GM19438 (cell line): ENCODE measurements around the gene TMEM165.
A peak's percentile ranks its signal among the peaks of the same experiment; 100 is the strongest.

Experiments
- ATAC-seq: cut with Tn5 transposase; IDR thresholded peaks from one replicate; pipeline ENCODE4 v1.9.1; 2021; ENCODE audit warnings: low read depth; ENCODE audit not compliant: unreplicated experiment

TMEM165 gene

GRCh38 chr4:55399581-55399980 lies 3.8 kb downstream of the TMEM165 start:
- ATAC-seq, result no peak

GRCh38 chr4:55405073-55405472 lies 9.3 kb downstream of the TMEM165 start:
- no peak for ATAC-seq

GRCh38 chr4:55406545-55406944 lies 10.8 kb downstream of the TMEM165 start:
- ATAC-seq, result no peak

- no peak for ATAC-seq
Observed at GRCh38 chr4:55407119-55407518, 11.4 kb downstream of the TMEM165 start.

GRCh38 chr4:55407764-55408163 lies 12.0 kb downstream of the TMEM165 start:
- ATAC-seq, result no peak

GRCh38 chr4:55409468-55410171 lies 13.9 kb downstream of the TMEM165 start:
- ATAC-seq, result peak; percentile 77

GRCh38 chr4:55410431-55410830 lies 14.7 kb downstream of the TMEM165 start:
- no peak for ATAC-seq

- no peak for ATAC-seq
Observed at GRCh38 chr4:55411621-55412020, 15.9 kb downstream of the TMEM165 start.

GRCh38 chr4:55416176-55416575 lies 20.4 kb downstream of the TMEM165 start:
- no peak for ATAC-seq

GRCh38 chr4:55424791-55425190 lies 29.0 kb downstream of the TMEM165 start:
- no peak for ATAC-seq

GRCh38 chr4:55431710-55432336 lies 36.1 kb downstream of the TMEM165 start:
- no peak for ATAC-seq

- no peak for ATAC-seq
Observed at GRCh38 chr4:55435141-55435841, 39.5 kb downstream of the TMEM165 start.

GRCh38 chr4:55437356-55437796 lies 41.6 kb downstream of the TMEM165 start:
- no peak for ATAC-seq

- no peak for ATAC-seq
Observed at GRCh38 chr4:55437823-55438222, 42.1 kb downstream of the TMEM165 start.

GRCh38 chr4:55438314-55438713 lies 42.6 kb downstream of the TMEM165 start:
- no peak for ATAC-seq

- ATAC-seq, result no peak
Observed at GRCh38 chr4:55439023-55439422, 43.3 kb downstream of the TMEM165 start.

- ATAC-seq, result no peak
Observed at GRCh38 chr4:55440786-55441185, 45.0 kb downstream of the TMEM165 start.

GRCh38 chr4:55442541-55442940 lies 46.8 kb downstream of the TMEM165 start:
- no peak for ATAC-seq

GRCh38 chr4:55444827-55445226 lies 49.1 kb downstream of the TMEM165 start:
- ATAC-seq, result no peak

GRCh38 chr4:55445921-55446577 lies 50.3 kb downstream of the TMEM165 start:
- ATAC-seq, result no peak

GRCh38 chr4:55446578-55446922 lies 50.8 kb downstream of the TMEM165 start:
- no peak for ATAC-seq
